OCI-LY7 (cell line): ENCODE data around the gene VWA8. TPM values are rescaled to one million over a fixed set of nuclear protein-coding genes. Genes with fewer than 3 reads are reported as not detected.

Source experiments
- BruUV-seq: library from RNA; stranded (reverse); fragments of 400-500 nt; replicated peaks from 2 replicates; lab custom pipeline; 2021; lab: Mats Ljungman, UMichigan
- CTCF ChIA-PET: fragments of 300-600 bp; sonication (Branson Sonifier 250); formaldehyde crosslinking; loops from one replicate; lab custom pipeline; 2022; ENCODE audit warnings: antibody characterized with exemption; ENCODE audit not compliant: unreplicated experiment; lab: Charles Lee
- POLR2A ChIA-PET: fragments of 300-600 bp; sonication (Branson Sonifier 250); formaldehyde crosslinking; loops from one replicate; lab custom pipeline; 2022; ENCODE audit warnings: antibody characterized with exemption; lab: Charles Lee
- DNase-seq: peaks from one replicate; pipeline ENCODE4 v3.0.0-alpha.2; 2015; ENCODE audit warnings: low spot score
- H2AFZ ChIP-seq: fragments of 200-600 bp; sonication (generic), shearing (Covaris generic); 2 replicates; pipeline ENCODE4 v1.6.1; 2014; ENCODE audit warnings: mild to moderate bottlenecking, antibody characterized with exemption, low read length, moderate library complexity
- H3K27ac ChIP-seq: fragments of 200-600 bp; sonication (generic); 2 replicates; pipeline ENCODE4 v1.5.1; 2014; ENCODE audit warnings: mixed run types, low read depth, mild to moderate bottlenecking, moderate library complexity, low read length, inconsistent platforms; ENCODE audit not compliant: poor library complexity, severe bottlenecking
- H3K36me3 ChIP-seq: fragments of 200-600 bp; sonication (generic); 2 replicates; pipeline ENCODE4 v1.6.1; 2014; ENCODE audit warnings: mild to moderate bottlenecking, antibody characterized with exemption, low read length, moderate library complexity, mixed read lengths; ENCODE audit not compliant: insufficient read depth
- H3K4me1 ChIP-seq: fragments of 200-600 bp; sonication (generic); 2 replicates; pipeline ENCODE4 v1.5.1; 2014; ENCODE audit warnings: mild to moderate bottlenecking, low read length; ENCODE audit not compliant: insufficient read depth, poor library complexity, severe bottlenecking
- H3K4me2 ChIP-seq: fragments of 200-600 bp; sonication (generic); 2 replicates; pipeline ENCODE4 v1.6.1; 2014; ENCODE audit warnings: mild to moderate bottlenecking, low read length
- H3K4me3 ChIP-seq: fragments of 200-600 bp; sonication (generic); 2 replicates; pipeline ENCODE4 v1.5.1; 2014; ENCODE audit warnings: mild to moderate bottlenecking, low read depth, low read length; ENCODE audit not compliant: poor library complexity, severe bottlenecking
- H3K79me2 ChIP-seq: fragments of 200-600 bp; sonication (generic); 2 replicates; pipeline ENCODE4 v1.6.1; 2016; ENCODE audit warnings: low read depth, mild to moderate bottlenecking, low read length, moderate library complexity, mixed read lengths; ENCODE audit not compliant: insufficient read depth
- H3K9me2 ChIP-seq: fragments of 200-600 bp; sonication (generic); 2 replicates; pipeline ENCODE4 v1.6.1; 2016; ENCODE audit warnings: mild to moderate bottlenecking, low read length, mixed read lengths; ENCODE audit not compliant: insufficient read depth
- H3K9me3 ChIP-seq: fragments of 200-600 bp; sonication (generic); 2 replicates; pipeline ENCODE4 v1.6.1; 2014; ENCODE audit warnings: mild to moderate bottlenecking, mixed run types, low read length, mixed read lengths
- H4K20me1 ChIP-seq: fragments of 200-600 bp; sonication (generic); 2 replicates; pipeline ENCODE4 v1.6.1; 2014; ENCODE audit warnings: mild to moderate bottlenecking, antibody characterized with exemption, low read length, moderate library complexity, mixed read lengths; ENCODE audit not compliant: insufficient read depth
- EZH2phosphoT487 ChIP-seq: fragments of 200-600 bp; sonication (generic); IDR thresholded peaks from 2 replicates; pipeline ENCODE4 v1.6.1; 2018; ENCODE audit warnings: low read depth, borderline replicate concordance, mild to moderate bottlenecking, mixed run types, antibody characterized with exemption, low read length, moderate library complexity, mixed read lengths
- intact Hi-C: fragments of 100-400 bp; cut with micrococcal nuclease; formaldehyde crosslinking; loops from one replicate; pipeline ENCODE4 v1.10.0; 2022; ENCODE audit not compliant: unreplicated experiment
- total RNA-seq, 2 experiments: library from RNA; depleted of rRNA in 1 of 2; stranded (reverse); fragments of >200 nt in 1 of 2; shearing (Covaris generic) in 1 of 2; gene quantifications; 2 replicates each; pipeline ENCODE4 v1.2.3, GENCODE V29; 2014 to 2022
- TF ChIP-seq, protein P1 (sequence below): fragments of 200-600 bp; sonication (generic); conservative IDR thresholded peaks from 2 replicates; pipeline ENCODE4 v1.5.1; 2014; ENCODE audit warnings: mild to moderate bottlenecking, antibody characterized with exemption, low read length, moderate library complexity, mixed read lengths

The VWA8 gene
- total RNA-seq, 2 experiments from 2014 or later: 26.4 to 31.5 TPM

DNA sequence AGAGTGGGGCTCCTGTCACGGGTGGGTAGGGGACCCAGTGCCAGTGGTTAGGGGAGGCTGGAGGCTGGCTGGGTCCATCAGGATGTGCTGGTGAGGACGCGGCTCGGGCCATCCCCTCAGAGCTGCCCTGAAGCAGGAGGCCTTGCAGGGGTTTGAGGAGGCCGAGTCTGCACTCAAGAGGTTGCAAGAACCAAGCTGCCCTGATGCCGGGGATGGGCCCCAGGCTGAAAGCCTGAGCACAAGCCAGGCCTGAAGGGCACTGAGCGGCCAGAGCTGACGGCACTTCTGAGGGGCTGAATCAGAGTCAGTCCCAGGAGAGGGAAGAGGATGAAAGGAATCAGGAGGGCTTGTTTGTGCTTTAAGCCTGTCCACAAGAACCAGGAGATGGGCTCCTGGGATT lies 410.6 kb downstream of the VWA8 start:
- CTCF ChIA-PET: no interaction called here
- POLR2A ChIA-PET: no interaction called here

DNA sequence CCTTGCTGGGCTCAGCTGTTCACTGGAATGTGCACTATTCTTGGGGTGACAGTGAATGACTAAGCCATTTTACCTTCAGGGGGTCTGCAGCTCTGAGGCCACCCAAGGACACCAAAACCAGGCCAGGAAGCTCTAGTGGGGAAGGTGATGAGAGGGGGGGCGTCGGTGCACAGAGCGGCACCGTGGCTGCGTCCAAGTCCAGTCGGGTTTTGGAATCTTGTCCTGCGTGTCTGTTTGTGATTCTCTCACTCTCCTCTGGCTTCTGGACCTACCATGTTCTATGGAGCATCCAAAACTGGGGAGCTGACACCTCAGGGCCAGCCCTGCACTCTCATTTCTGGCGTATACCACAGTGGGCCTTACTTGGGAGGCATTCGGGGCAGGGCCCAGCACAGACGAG lies 411.4 kb downstream of the VWA8 start:
- H3K36me3 ChIP-seq: no peaks in the 10 kb centered on the region
- H2AFZ ChIP-seq: no peak overlapping the region
- H3K27ac ChIP-seq: no peak overlapping the region
- H3K9me2 ChIP-seq: no peaks in the 10 kb centered on the region
- BruUV-seq: no TSS peak
- peaks cover 32% of the 10 kb centered on the region for H3K4me1 ChIP-seq
- CTCF ChIA-PET: interaction anchor here (0.6 kb wide), 1 partner anchor 559 kb away, joined by 3 read pairs; no protein-coding TSS in a partner anchor
- H3K4me2 ChIP-seq: no peak overlapping the region
- no peaks in the 10 kb centered on the region for H3K79me2 ChIP-seq
- POLR2A ChIA-PET: interaction anchor here (1.1 to 2.4 kb wide), 2 partner anchors 11 to 15 kb away, joined by 4 to 8 read pairs; no protein-coding TSS in a partner anchor
- TF ChIP-seq, protein P1, sequence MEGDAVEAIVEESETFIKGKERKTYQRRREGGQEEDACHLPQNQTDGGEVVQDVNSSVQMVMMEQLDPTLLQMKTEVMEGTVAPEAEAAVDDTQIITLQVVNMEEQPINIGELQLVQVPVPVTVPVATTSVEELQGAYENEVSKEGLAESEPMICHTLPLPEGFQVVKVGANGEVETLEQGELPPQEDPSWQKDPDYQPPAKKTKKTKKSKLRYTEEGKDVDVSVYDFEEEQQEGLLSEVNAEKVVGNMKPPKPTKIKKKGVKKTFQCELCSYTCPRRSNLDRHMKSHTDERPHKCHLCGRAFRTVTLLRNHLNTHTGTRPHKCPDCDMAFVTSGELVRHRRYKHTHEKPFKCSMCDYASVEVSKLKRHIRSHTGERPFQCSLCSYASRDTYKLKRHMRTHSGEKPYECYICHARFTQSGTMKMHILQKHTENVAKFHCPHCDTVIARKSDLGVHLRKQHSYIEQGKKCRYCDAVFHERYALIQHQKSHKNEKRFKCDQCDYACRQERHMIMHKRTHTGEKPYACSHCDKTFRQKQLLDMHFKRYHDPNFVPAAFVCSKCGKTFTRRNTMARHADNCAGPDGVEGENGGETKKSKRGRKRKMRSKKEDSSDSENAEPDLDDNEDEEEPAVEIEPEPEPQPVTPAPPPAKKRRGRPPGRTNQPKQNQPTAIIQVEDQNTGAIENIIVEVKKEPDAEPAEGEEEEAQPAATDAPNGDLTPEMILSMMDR: no peak
- no peak for TF ChIP-seq EZH2phosphoT487
- H4K20me1 ChIP-seq: no peaks in the 10 kb centered on the region
- intact Hi-C loops: no loop called here
- H3K4me3 ChIP-seq: no peak overlapping the region
- no peak for DNase-seq
- H3K9me3 ChIP-seq: no peaks in the 10 kb centered on the region

More for the DNA sequence above, 410.6 kb downstream of the VWA8 start:
- Histone ChIP-seq H3K79me2 (no peaks in the 10 kb centered on the region), H3K27ac (no peak overlapping the region), H3K36me3 (no peaks in the 10 kb centered on the region), H3K4me3 (no peak overlapping the region), H2AFZ (no peak overlapping the region), H3K9me3 (no peaks in the 10 kb centered on the region), H4K20me1 (no peaks in the 10 kb centered on the region), H3K9me2 (no peaks in the 10 kb centered on the region), H3K4me2 (no peak overlapping the region), H3K4me1 (peaks cover 40% of the 10 kb centered on the region)
- no peak for TF ChIP-seq EZH2phosphoT487
- TF ChIP-seq, protein P1: no peak
- no TSS peak for BruUV-seq
- no peak for DNase-seq
- intact Hi-C loops: no loop called here

DNA sequence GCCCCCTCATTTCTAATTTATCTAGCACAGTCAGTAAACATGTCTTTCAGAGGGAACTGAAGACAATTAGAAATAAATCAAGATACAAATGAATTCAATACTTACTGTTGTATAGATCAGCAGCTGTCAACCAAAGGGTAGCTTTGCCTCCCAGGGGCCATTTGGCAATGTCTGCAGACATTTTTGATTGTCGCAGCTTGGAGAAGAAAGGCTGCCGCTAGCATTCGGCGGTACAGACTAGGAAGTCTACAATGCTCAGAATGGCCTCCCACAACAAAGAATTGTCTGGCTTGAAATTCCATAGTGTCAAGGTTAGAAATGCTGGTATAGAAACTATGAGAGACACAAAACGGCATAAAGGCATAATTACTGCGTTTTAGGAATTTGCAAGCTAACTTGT lies 412.0 kb downstream of the VWA8 start:
- Histone ChIP-seq H3K36me3 (no peaks in the 10 kb centered on the region), H3K4me3 (no peak overlapping the region), H3K27ac (no peak overlapping the region), H4K20me1 (no peaks in the 10 kb centered on the region), H3K9me2 (no peaks in the 10 kb centered on the region), H2AFZ (no peak overlapping the region), H3K9me3 (no peaks in the 10 kb centered on the region), H3K79me2 (no peaks in the 10 kb centered on the region), H3K4me2 (no peak overlapping the region), H3K4me1 (peaks cover 26% of the 10 kb centered on the region)
- intact Hi-C loops: no loop called here
- no TSS peak for BruUV-seq
- TF ChIP-seq, protein P1: no peak
- TF ChIP-seq EZH2phosphoT487: no peak
- no peak for DNase-seq
- ChIA-PET CTCF (no interaction called here), POLR2A (interaction anchor here (1.0 to 2.4 kb wide), 3 partner anchors 12 to 39 kb away, joined by 3 to 8 read pairs (median 4); no protein-coding TSS in a partner anchor)
